Naive thymus-derived CD4-positive, alpha-beta T cell (primary cell): ENCODE data around the gene GPR32. TPM values are rescaled to one million over a fixed set of nuclear protein-coding genes. Genes with fewer than 3 reads are reported as not detected.
A peak's percentile ranks its signal among the peaks of the same experiment; 100 is the strongest.

Experiments
- ATAC-seq: fragments of 150-1000 bp; cut with Tn5 transposase; 2 replicates; pipeline ENCODE4 v1.10.0; 2021; ENCODE audit warnings: mild to moderate bottlenecking, moderate library complexity
- CTCF ChIA-PET: fragments of 350-600 bp; sonication (Branson Sonifier 250); formaldehyde crosslinking; loops from one replicate; lab custom pipeline; 2021; ENCODE audit warnings: antibody characterized with exemption; lab: Charles Lee
- POLR2A ChIA-PET: fragments of 350-600 bp; sonication (Branson Sonifier 250); formaldehyde crosslinking; loops from one replicate; lab custom pipeline; 2021; ENCODE audit warnings: antibody characterized with exemption, inconsistent platforms; lab: Charles Lee
- DNase-seq, 9 donors: peaks; one replicate each; pipeline versions ENCODE4 v3.0.0 to v3.0.0-alpha.2; 2020 to 2022; ENCODE audit warnings: mixed read lengths in 1 of 9
- H3K27ac ChIP-seq: one replicate; pipeline ENCODE4 v1.7.0; 2013; ENCODE audit warnings: mild to moderate bottlenecking, low read depth, low read length, moderate library complexity
- H3K27me3 ChIP-seq, 2 donors: one replicate each; pipeline ENCODE4 v1.7.0; 2013; ENCODE audit warnings: low read length in 2 of 2, mild to moderate bottlenecking in 2 of 2, moderate library complexity in 2 of 2; ENCODE audit not compliant: control insufficient read depth in 2 of 2, insufficient read depth in 2 of 2
- H3K36me3 ChIP-seq, 3 experiments: 1 replicate in 2 of 3; 2 replicates in 1 of 3; pipeline ENCODE4 v1.7.0; 2013; ENCODE audit warnings: low read length in 3 of 3, mild to moderate bottlenecking in 3 of 3, moderate library complexity in 1 of 3; ENCODE audit not compliant: insufficient read depth in 3 of 3, control insufficient read depth in 2 of 3
- H3K4me1 ChIP-seq, 2 donors: one replicate each; pipeline ENCODE4 v1.7.0; 2013; ENCODE audit warnings: low read length in 2 of 2, mild to moderate bottlenecking in 2 of 2, moderate library complexity in 1 of 2; ENCODE audit not compliant: control insufficient read depth in 2 of 2, insufficient read depth in 2 of 2
- H3K4me3 ChIP-seq: 2 replicates; pipeline ENCODE4 v1.7.0; 2013; ENCODE audit warnings: mild to moderate bottlenecking, low read length
- H3K9me3 ChIP-seq, 3 experiments: 1 replicate in 2 of 3; 2 replicates in 1 of 3; pipeline ENCODE4 v1.7.0; 2013; ENCODE audit warnings: low read length in 3 of 3; ENCODE audit not compliant: control insufficient read depth in 2 of 3
- H3K27ac Mint-ChIP-seq, 9 donors: one replicate each; pipeline ENCODE4 v1.8.0; 2020 to 2022; ENCODE audit warnings: mixed read lengths in 9 of 9, mild to moderate bottlenecking in 8 of 9, moderate library complexity in 5 of 9, inconsistent platforms in 2 of 9
- H3K27me3 Mint-ChIP-seq, 5 donors: one replicate each; pipeline ENCODE4 v1.8.0; 2021 to 2022; ENCODE audit warnings: mixed read lengths in 5 of 5, mild to moderate bottlenecking in 1 of 5
- H3K36me3 Mint-ChIP-seq, 5 donors: one replicate each; pipeline ENCODE4 v1.8.0; 2020 to 2022; ENCODE audit warnings: mixed read lengths in 5 of 5, mild to moderate bottlenecking in 3 of 5, inconsistent platforms in 1 of 5
- H3K4me1 Mint-ChIP-seq, 7 donors: one replicate each; pipeline ENCODE4 v1.8.0; 2020 to 2022; ENCODE audit warnings: mixed read lengths in 7 of 7, mild to moderate bottlenecking in 3 of 7, inconsistent platforms in 1 of 7
- H3K4me3 Mint-ChIP-seq, 10 donors: one replicate each; pipeline ENCODE4 v1.8.0; 2020 to 2022; ENCODE audit warnings: mild to moderate bottlenecking in 10 of 10, mixed read lengths in 10 of 10, moderate library complexity in 6 of 10, inconsistent platforms in 2 of 10
- H3K9me3 Mint-ChIP-seq, 11 donors: one replicate each; pipeline ENCODE4 v1.8.0; 2020 to 2022; ENCODE audit warnings: mixed read lengths in 11 of 11, mild to moderate bottlenecking in 4 of 11, inconsistent platforms in 1 of 11, moderate library complexity in 1 of 11
- intact Hi-C, 2 donors: fragments of 100-400 bp; cut with micrococcal nuclease; formaldehyde crosslinking; loops; one replicate each; pipeline ENCODE4 v1.15.1; 2023
- polyA plus RNA-seq, 2 donors: library from polyadenylated mRNA; unstranded; fragments of 300-500 nt; fragmentation: Illumina TruSeq; gene quantifications; one replicate each; pipeline ENCODE4 v1.2.3, GENCODE V29; 2021
- total RNA-seq, 6 experiments: library from RNA in 5 of 6; stranded (reverse) in 5 of 6; gene quantifications; 1 replicate in 5 of 6; 2 replicates in 1 of 6; pipeline ENCODE4 v1.2.3 and lab custom pipeline; 2021 to 2026

The GPR32 gene
- total and polyA plus RNA-seq, 7 experiments from 2014 or later, result not detected

DNA sequence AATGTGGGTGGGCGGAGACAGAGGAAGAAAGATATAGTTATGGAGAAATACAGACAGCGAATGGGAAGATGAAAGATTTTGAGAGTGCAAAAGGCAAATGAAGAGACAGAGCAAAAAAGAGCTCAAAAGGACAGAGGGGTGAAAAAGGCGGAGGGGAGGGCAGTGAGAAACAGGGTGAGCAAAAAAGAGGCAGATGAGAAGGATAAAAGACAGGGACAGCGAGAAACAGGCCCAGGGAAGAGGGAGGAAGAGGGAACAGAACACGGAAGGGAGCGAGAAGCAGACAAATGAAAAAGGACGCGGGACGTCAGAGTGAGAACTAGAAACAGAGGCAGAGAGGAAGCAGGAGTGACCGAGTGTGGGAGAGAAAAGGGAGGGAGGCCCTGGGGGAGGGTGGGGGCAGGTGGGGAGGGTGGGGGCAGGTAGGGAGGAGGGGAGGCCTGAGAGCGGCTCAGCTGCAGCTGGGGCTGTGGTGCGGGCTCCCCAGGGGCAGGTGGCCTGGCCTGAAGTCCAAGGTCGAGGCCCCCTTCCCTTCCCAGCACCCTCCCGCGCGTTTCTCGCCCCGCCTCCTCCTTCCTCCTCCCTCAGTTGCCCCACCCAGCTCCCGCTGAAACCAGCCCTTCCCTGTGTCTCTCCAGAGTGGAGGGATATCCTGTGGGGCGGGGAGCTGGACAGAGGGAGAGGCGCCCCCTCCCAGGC, 50.4 kb downstream of the GPR32 start:
- CTCF ChIA-PET, result no interaction called here
- DNase-seq, result no peak

DNA sequence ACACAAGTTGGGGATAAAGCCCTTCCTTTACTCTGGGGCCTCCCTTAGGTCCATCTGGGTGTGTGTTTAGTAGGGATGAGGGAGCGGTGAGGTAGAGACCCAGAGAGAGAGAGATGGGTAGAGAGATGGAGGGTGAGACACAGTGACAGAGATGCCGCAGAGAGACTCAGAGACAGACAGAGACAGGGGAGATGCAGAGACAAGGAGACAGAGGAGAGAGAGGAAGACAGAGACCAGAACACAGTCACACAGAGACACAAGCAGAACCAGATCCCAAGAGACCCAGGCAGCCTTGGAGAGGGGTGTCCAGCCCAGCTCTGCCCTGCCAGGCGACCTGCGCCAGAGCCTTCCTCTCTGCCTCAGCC, 51.0 kb downstream of the GPR32 start:
- ATAC-seq, result no peak
- intact Hi-C loops, result no loop called here
- Histone ChIP-seq H3K36me3 (no peaks in the 10 kb centered on the region), H3K9me3 (no peaks in the 10 kb centered on the region), H3K27ac (no peak overlapping the region), H3K27me3 (peaks cover 0 to 14% of the 10 kb centered on the region in 2 donors), H3K4me1 (peaks cover 0 to 4% of the 10 kb centered on the region in 2 donors), H3K4me3 (no peak overlapping the region)
- H3K4me1 Mint-ChIP-seq, result peaks cover 21 to 28% (median 28%) of the 10 kb centered on the region in 7 donors
- POLR2A ChIA-PET, result no interaction called here
- DNase-seq, result no peak
- peaks cover 0 to 7% (median under 1%) of the 10 kb centered on the region in 5 donors for H3K36me3 Mint-ChIP-seq
- peaks cover 47 to 78% (median 66%) of the 10 kb centered on the region in 5 donors for H3K27me3 Mint-ChIP-seq
- H3K27ac Mint-ChIP-seq, result no peak overlapping the region
- CTCF ChIA-PET, result no interaction called here
- peak overlapping the region in 5 of 10 donors; percentile 8 to 97 (median 66) for H3K4me3 Mint-ChIP-seq
- H3K9me3 Mint-ChIP-seq, result peaks cover 0 to 2% (median 0%) of the 10 kb centered on the region in 11 donors

More for the DNA sequence above, 50.4 kb downstream of the GPR32 start:
- H3K9me3 Mint-ChIP-seq, result peaks cover 0 to 2% (median 0%) of the 10 kb centered on the region in 11 donors
- H3K27ac ChIP-seq, result no peak overlapping the region
- peaks cover 21 to 28% (median 28%) of the 10 kb centered on the region in 7 donors for H3K4me1 Mint-ChIP-seq
- no peak for ATAC-seq
- no peak overlapping the region for H3K4me3 ChIP-seq
- H3K9me3 ChIP-seq, result no peaks in the 10 kb centered on the region
- intact Hi-C loops, result no loop called here
- peaks cover 0 to 14% of the 10 kb centered on the region in 2 donors for H3K27me3 ChIP-seq
- peaks cover 0 to 7% (median 4%) of the 10 kb centered on the region in 5 donors for H3K36me3 Mint-ChIP-seq
- peak overlapping the region in 9 of 10 donors; percentile 32 to 97 (median 72) for H3K4me3 Mint-ChIP-seq
- peaks cover 47 to 76% (median 68%) of the 10 kb centered on the region in 5 donors for H3K27me3 Mint-ChIP-seq
- POLR2A ChIA-PET, result no interaction called here
- H3K36me3 ChIP-seq, result no peaks in the 10 kb centered on the region
- H3K4me1 ChIP-seq, result peaks cover 0 to 4% of the 10 kb centered on the region in 2 donors
- H3K27ac Mint-ChIP-seq, result peak overlapping the region in 4 of 9 donors; percentile 7 to 64 (median 44)

Other genes starting within 250 kb of the GPR32 start
- gene LRRC4B, start 202.0 kb upstream of the GPR32 start, total RNA-seq, result not detected
- not detected for gene LRRC4B, start 202.0 kb upstream of the GPR32 start, polyA plus RNA-seq
- gene SYT3, start 130.6 kb upstream of the GPR32 start, total RNA-seq, result under 1 TPM in 2 of 5 experiments, not detected in 3; 0.13 TPM
- gene SYT3, start 130.6 kb upstream of the GPR32 start, polyA plus RNA-seq, result under 1 TPM; 0.16 to 0.47 TPM
- under 1 TPM in 1 of 5 experiments, not detected in 4; 0.98 TPM for gene C19orf81, start 121.0 kb upstream of the GPR32 start, total RNA-seq
- gene C19orf81, start 121.0 kb upstream of the GPR32 start, polyA plus RNA-seq, result 1 to 10 TPM in 1 of 2 donors, not detected in 1; 1.0 TPM
- under 1 TPM in 2 of 5 experiments, not detected in 3; 0.64 to 0.69 TPM for gene SHANK1, start 50.7 kb upstream of the GPR32 start, total RNA-seq
- not detected for gene SHANK1, start 50.7 kb upstream of the GPR32 start, polyA plus RNA-seq
- 1 to 10 TPM in 4 of 5 experiments, under 1 TPM in 1; 0.36 to 4.6 (median 3.1) TPM for gene CLEC11A, start 47.1 kb upstream of the GPR32 start, total RNA-seq
- gene CLEC11A, start 47.1 kb upstream of the GPR32 start, polyA plus RNA-seq, result 1 to 10 TPM; 2.4 to 6.4 TPM
- gene ACP4, start 20.0 kb downstream of the GPR32 start, total RNA-seq, result not detected
- gene ACP4, start 20.0 kb downstream of the GPR32 start, polyA plus RNA-seq, result not detected
- gene KLK1, start 53.3 kb downstream of the GPR32 start, total RNA-seq, result 1 to 10 TPM in 1 of 5 experiments, not detected in 4; 1.3 TPM
- gene KLK1, start 53.3 kb downstream of the GPR32 start, polyA plus RNA-seq, result not detected
- gene KLK15, start 63.1 kb downstream of the GPR32 start, total RNA-seq, result not detected
- gene KLK15, start 63.1 kb downstream of the GPR32 start, polyA plus RNA-seq, result not detected
- gene KLK3, start 84.5 kb downstream of the GPR32 start, total RNA-seq, result not detected
- gene KLK3, start 84.5 kb downstream of the GPR32 start, polyA plus RNA-seq, result not detected
- not detected for gene KLK2, start 103.0 kb downstream of the GPR32 start, total RNA-seq
- not detected for gene KLK2, start 103.0 kb downstream of the GPR32 start, polyA plus RNA-seq
- not detected for gene KLK4, start 140.9 kb downstream of the GPR32 start, total RNA-seq
- gene KLK4, start 140.9 kb downstream of the GPR32 start, polyA plus RNA-seq, result not detected
- not detected for gene KLK5, start 182.6 kb downstream of the GPR32 start, total RNA-seq
- gene KLK5, start 182.6 kb downstream of the GPR32 start, polyA plus RNA-seq, result not detected
- gene KLK6, start 199.1 kb downstream of the GPR32 start, total RNA-seq, result not detected
- gene KLK6, start 199.1 kb downstream of the GPR32 start, polyA plus RNA-seq, result not detected
- not detected for gene KLK7, start 213.5 kb downstream of the GPR32 start, total RNA-seq
- gene KLK7, start 213.5 kb downstream of the GPR32 start, polyA plus RNA-seq, result not detected
- not detected for gene KLK8, start 231.1 kb downstream of the GPR32 start, total RNA-seq
- gene KLK8, start 231.1 kb downstream of the GPR32 start, polyA plus RNA-seq, result not detected
- not detected for gene KLK10, start 249.2 kb downstream of the GPR32 start, total RNA-seq
- not detected for gene KLK10, start 249.2 kb downstream of the GPR32 start, polyA plus RNA-seq